H1 (cell line): ENCODE data around the gene BANF1. TPM values are rescaled to one million over a fixed set of nuclear protein-coding genes. Genes with fewer than 3 reads are reported as not detected.

Experiments
- CTCF ChIA-PET: fragments of 300-600 bp; sonication (Branson Sonifier 250); formaldehyde crosslinking; loops from one replicate; lab custom pipeline; 2021; ENCODE audit not compliant: partially characterized antibody; lab: Charles Lee
- POLR2A ChIA-PET: fragments of 300-600 bp; sonication (Branson Sonifier 250); formaldehyde crosslinking; loops from one replicate; lab custom pipeline; 2021; ENCODE audit warnings: inconsistent platforms; ENCODE audit not compliant: partially characterized antibody; lab: Charles Lee
- DNase-seq, 2 experiments: peaks; one replicate each; pipeline versions ENCODE4 v3.0.0 to v3.0.0-alpha.2; 2010 to 2022; ENCODE audit warnings: low spot score in 2 of 2, low read depth in 1 of 2, mixed read lengths in 1 of 2
- FAIRE-seq: peaks from 2 replicates; lab custom pipeline; 2011; peaks lifted over from hg19 to GRCh38; lab: Jason Lieb, UNC
- H2AFZ ChIP-seq: 2 replicates; pipeline ENCODE4 v1.8.1; 2012; ENCODE audit warnings: low read length, inconsistent platforms
- H2AK5ac ChIP-seq: 2 replicates; pipeline ENCODE4 v1.6.1; 2013; ENCODE audit warnings: low read depth, low read length
- H2BK120ac ChIP-seq: replicated peaks from 2 replicates; pipeline ENCODE3; 2013; ENCODE audit warnings: low read depth, low read length, inconsistent platforms
- H2BK12ac ChIP-seq: 2 replicates; pipeline ENCODE4 v1.6.1; 2013; ENCODE audit warnings: low read depth, low read length
- H2BK15ac ChIP-seq: 2 replicates; pipeline ENCODE4 v1.6.1; 2013; ENCODE audit warnings: low read length
- H2BK20ac ChIP-seq: 2 replicates; pipeline ENCODE4 v1.6.1; 2013; ENCODE audit warnings: low read length
- H2BK5ac ChIP-seq: 2 replicates; pipeline ENCODE4 v1.6.1; 2013; ENCODE audit warnings: low read depth, low read length
- H3K14ac ChIP-seq: 2 replicates; pipeline ENCODE4 v1.6.1; 2013; ENCODE audit warnings: inconsistent platforms; ENCODE audit not compliant: insufficient read length
- H3K18ac ChIP-seq: 2 replicates; pipeline ENCODE4 v1.6.1; 2013; ENCODE audit warnings: low read length; ENCODE audit errors: extremely low read depth
- H3K23ac ChIP-seq: 2 replicates; pipeline ENCODE4 v1.6.1; 2013; ENCODE audit warnings: inconsistent platforms; ENCODE audit not compliant: insufficient read length
- H3K23me2 ChIP-seq: 2 replicates; pipeline ENCODE4 v1.6.1; 2013; ENCODE audit warnings: low read depth, low read length
- H3K27ac ChIP-seq: 2 replicates; pipeline ENCODE4 v1.6.1; 2011; ENCODE audit warnings: low read depth, low read length, inconsistent platforms
- H3K27me3 ChIP-seq, 4 experiments: replicated peaks in 1 of 4; 1 replicate in 1 of 4; 2 replicates in 3 of 4; pipeline versions ENCODE4 v1.6.1 to v1.8.1; 2011 to 2013; ENCODE audit warnings: low read length in 3 of 4, mild to moderate bottlenecking in 3 of 4, inconsistent platforms in 2 of 4, mixed read lengths in 2 of 4, moderate library complexity in 1 of 4; ENCODE audit not compliant: control insufficient read depth in 3 of 4, insufficient read depth in 3 of 4; ENCODE audit errors: extremely low read depth in 1 of 4
- H3K36me3 ChIP-seq, 4 experiments: 2 replicates each; pipeline versions ENCODE4 v1.6.1 to v1.8.1; 2011 to 2013; ENCODE audit warnings: mild to moderate bottlenecking in 4 of 4, low read length in 3 of 4, moderate library complexity in 2 of 4, control low read depth in 1 of 4, inconsistent platforms in 1 of 4; ENCODE audit not compliant: insufficient read depth in 4 of 4, control insufficient read depth in 2 of 4
- H3K4ac ChIP-seq: replicated peaks from 2 replicates; pipeline ENCODE3; 2013; ENCODE audit warnings: low read length, low read depth, mixed read lengths, inconsistent platforms; ENCODE audit not compliant: insufficient read length
- H3K4me1 ChIP-seq, 4 experiments: replicated peaks in 1 of 4; 1 replicate in 1 of 4; 2 replicates in 3 of 4; pipeline versions ENCODE4 v1.6.1 to v1.8.1; 2011 to 2013; ENCODE audit warnings: low read length in 3 of 4, inconsistent platforms in 2 of 4, mixed read lengths in 1 of 4; ENCODE audit not compliant: insufficient read depth in 4 of 4, control insufficient read depth in 3 of 4
- H3K4me2 ChIP-seq, 2 experiments: 2 replicates each; pipeline versions ENCODE4 v1.6.1 to v1.8.1; 2011 to 2013; ENCODE audit warnings: low read depth in 2 of 2, low read length in 2 of 2, control low read depth in 1 of 2, inconsistent platforms in 1 of 2, mild to moderate bottlenecking in 1 of 2; ENCODE audit not compliant: insufficient read depth in 1 of 2
- H3K4me3 ChIP-seq, 4 experiments: fragments of 200-600, 300-600 bp in 1 of 4; sonication (generic), shearing (Covaris generic), sonication (Bioruptor Twin) in 1 of 4; 2 replicates each; pipeline versions ENCODE4 v1.5.1 to v1.8.1; 2011 to 2016; ENCODE audit warnings: low read length in 4 of 4, low read depth in 3 of 4, control low read depth in 2 of 4, inconsistent platforms in 2 of 4, mild to moderate bottlenecking in 2 of 4, mixed read lengths in 1 of 4, moderate library complexity in 1 of 4; ENCODE audit not compliant: insufficient read depth in 2 of 4; ENCODE audit errors: extremely low read depth in 1 of 4
- H3K56ac ChIP-seq: replicated peaks from 2 replicates; pipeline ENCODE3; 2013; ENCODE audit warnings: low read depth, mild to moderate bottlenecking, mixed read lengths, low read length, inconsistent platforms; ENCODE audit not compliant: insufficient read length
- H3K79me1 ChIP-seq: 2 replicates; pipeline ENCODE4 v1.6.1; 2013; ENCODE audit warnings: low read depth, low read length, control low read depth
- H3K79me2 ChIP-seq, 2 experiments: 2 replicates each; pipeline versions ENCODE4 v1.6.1 to v1.8.1; 2012 to 2013; ENCODE audit warnings: low read length in 2 of 2, mild to moderate bottlenecking in 2 of 2, inconsistent platforms in 1 of 2; ENCODE audit not compliant: insufficient read depth in 2 of 2, control insufficient read depth in 1 of 2
- H3K9ac ChIP-seq, 4 experiments: replicated peaks in 1 of 4; 1 replicate in 1 of 4; 2 replicates in 3 of 4; pipeline versions ENCODE4 v1.6.1 to v1.8.1; 2011 to 2013; ENCODE audit warnings: low read depth in 3 of 4, low read length in 3 of 4, control low read depth in 2 of 4, mild to moderate bottlenecking in 2 of 4, moderate library complexity in 2 of 4, inconsistent platforms in 1 of 4; ENCODE audit errors: extremely low read depth in 1 of 4
- H3K9me3 ChIP-seq, 2 experiments: 2 replicates each; pipeline versions ENCODE4 v1.6.1 to v1.8.1; 2012 to 2013; ENCODE audit warnings: mild to moderate bottlenecking in 2 of 2, moderate library complexity in 2 of 2, control low read depth in 1 of 2, inconsistent platforms in 1 of 2, low read depth in 1 of 2, low read length in 1 of 2, mixed read lengths in 1 of 2; ENCODE audit not compliant: insufficient read depth in 2 of 2
- H4K20me1 ChIP-seq, 2 experiments: replicated peaks in 1 of 2; 2 replicates each; pipeline versions ENCODE3 to v1.8.1; 2011 to 2013; ENCODE audit warnings: inconsistent platforms in 2 of 2, low read length in 2 of 2, mild to moderate bottlenecking in 1 of 2; ENCODE audit not compliant: insufficient read depth in 2 of 2, control insufficient read depth in 1 of 2
- H4K5ac ChIP-seq: 2 replicates; pipeline ENCODE4 v1.6.1; 2013; ENCODE audit warnings: low read length, low read depth, mixed read lengths, inconsistent platforms; ENCODE audit not compliant: insufficient read length
- H4K8ac ChIP-seq: 2 replicates; pipeline ENCODE4 v1.8.0; 2013; ENCODE audit warnings: mild to moderate bottlenecking, moderate library complexity, low read length, inconsistent platforms; ENCODE audit not compliant: insufficient read depth; ENCODE audit errors: extremely low read depth
- H4K91ac ChIP-seq: replicated peaks from 2 replicates; pipeline ENCODE3; 2013; ENCODE audit warnings: low read length, mixed read lengths, inconsistent platforms; ENCODE audit not compliant: insufficient read length
- EGR1 ChIP-seq: IDR thresholded peaks from 2 replicates; pipeline ENCODE4 v1.6.1; 2011; ENCODE audit warnings: low read depth, low read length, borderline replicate concordance
- EP300 ChIP-seq, 2 experiments: IDR thresholded peaks; 1 replicate in 1 of 2; 2 replicates in 1 of 2; pipeline ENCODE4 v1.6.1; 2011 to 2012; ENCODE audit warnings: low read depth in 2 of 2, low read length in 2 of 2, mild to moderate bottlenecking in 2 of 2, borderline replicate concordance in 1 of 2, inconsistent platforms in 1 of 2, moderate library complexity in 1 of 2
- POLR2A ChIP-seq, 2 experiments: IDR thresholded peaks; 1 replicate in 1 of 2; 2 replicates in 1 of 2; pipeline ENCODE4 v1.6.1; 2011; ENCODE audit warnings: low read depth in 2 of 2, low read length in 2 of 2, mild to moderate bottlenecking in 2 of 2; ENCODE audit errors: control extremely low read depth in 1 of 2
- SIRT6 ChIP-seq: IDR thresholded peaks from one replicate; pipeline ENCODE4 v1.7.1; 2012; ENCODE audit warnings: low read length, inconsistent platforms
- WGBS, 2 experiments: shearing (Covaris generic) in 1 of 2; methylation state at CpG; one replicate each; pipeline versions ENCODE4 v1.1.6 to v1.1.7; 2013 to 2015; ENCODE audit warnings: low lambda C conversion rate in 2 of 2, mixed read lengths in 2 of 2, inconsistent platforms in 1 of 2, low coverage in 1 of 2, missing lambda C conversion rate in 1 of 2; ENCODE audit not compliant: insufficient replicate concordance in 2 of 2, insufficient coverage in 1 of 2, insufficient read length in 1 of 2; ENCODE audit errors: extremely low coverage in 1 of 2, missing lambda C conversion rate in 1 of 2; 5-methylcytosine and 5-hydroxymethylcytosine counted together
- polyA plus RNA-seq, 7 experiments: library from polyadenylated mRNA; depleted of rRNA in 3 of 7; stranded (reverse) in 5 of 7; unstranded in 2 of 7; fragments of >200 nt in 5 of 7; fragments of 200-250 nt in 2 of 7; gene quantifications; 1 replicate in 5 of 7; 2 replicates in 1 of 7; 4 replicates in 1 of 7; pipeline versions ENCODE4 v1.2.1 to v1.2.3, GENCODE V29; 2011 to 2013; ENCODE audit warnings: missing spikeins in 2 of 7, mixed read lengths in 2 of 7
- total RNA-seq: library from RNA; stranded (reverse); fragmentation: NEBNext Ultra II Directional; extraction: Animal tissue kit (Norgen Biotek cat#: 25700); gene quantifications from 2 replicates; pipeline ENCODE4 v1.2.1, GENCODE V29; 2021

BANF1 gene
- total and polyA plus RNA-seq, 2 of the 8 experiments (the other 6 are each of a cell fraction or from before 2014, with no cell fraction given) = 330 to 467 TPM

- Histone ChIP-seq H4K8ac (peak overlapping the region; percentile 80; the same call in 1 of the 2 replicates), H3K79me2 (peaks cover 11 to 13% of the 10 kb centered on the region in 2 experiments), H3K18ac (no peak overlapping the region), H3K27me3 (no peaks in the 10 kb centered on the region), H4K20me1 (no peaks in the 10 kb centered on the region), H2BK15ac (no peak overlapping the region), H2BK5ac (no peak overlapping the region), H4K91ac (no peak overlapping the region), H3K4ac (no peak overlapping the region), H3K4me3 (no peak overlapping the region), H3K9me3 (no peaks in the 10 kb centered on the region), H3K36me3 (no peaks in the 10 kb centered on the region), H3K4me1 (peaks cover 0 to 14% (median 3%) of the 10 kb centered on the region in 4 experiments; a peak in 5 of 7 replicates), H3K56ac (no peak overlapping the region), H3K23ac (no peak overlapping the region), H2AFZ (no peak overlapping the region), H3K79me1 (peaks cover 9% of the 10 kb centered on the region), H2BK120ac (no peak overlapping the region), H3K23me2 (peaks cover 12% of the 10 kb centered on the region; the same call in 1 of the 2 replicates), H3K9ac (peak overlapping the region in 1 of 4 experiments; percentile 43; a peak in 1 of 7 replicates), H2BK20ac (no peak overlapping the region), H2AK5ac (no peak overlapping the region), H3K4me2 (no peak overlapping the region), H2BK12ac (no peak overlapping the region), H3K14ac (no peak overlapping the region), H3K27ac (no peak overlapping the region), H4K5ac (no peak overlapping the region)
- FAIRE-seq = no peak
- TF ChIP-seq EP300 (IDR thresholded peaks at IDR 0.05; ENCODE audit: borderline replicate concordance in 1 of 2, low read depth in 2 of 2, low read length in 2 of 2) = no peak
- TF ChIP-seq POLR2A (IDR thresholded peaks at IDR 0.05; ENCODE audit: control extremely low read depth in 1 of 2, low read depth in 2 of 2, low read length in 2 of 2) = no peak
- no peak for TF ChIP-seq SIRT6
- no peak for TF ChIP-seq EGR1
- WGBS, 2 experiments = 79% methylated on average over 4 of the region's 4 CpGs; no CpG with 5 or more reads in 1 of the 2 experiments
- CTCF ChIA-PET = interaction anchor here (0.6 to 2.8 kb wide), 8 partner anchors 11 to 356 kb away, joined by 3 to 16 read pairs (median 3); partner anchors contain the start of gene CCDC85B
- DNase-seq = no peak
- POLR2A ChIA-PET = interaction anchor here (0.8 to 2.5 kb wide), 4 partner anchors 12 to 32 kb away, joined by 3 to 13 read pairs (median 3); partner anchors contain the start of gene TSGA10IP
These were observed 44.0 kb upstream of the BANF1 start for GRCh38 chr11:65958291-65958690.
